ENCODE data around the gene OXER1. TPM values are rescaled to one million over a fixed set of nuclear protein-coding genes. Genes with fewer than 3 reads are reported as not detected.

Gene OXER1
- total and polyA plus RNA-seq, 2 donors, result 0.57 to 3.4 TPM

GRCh38 chr2:42777883-42778805, 14.2 kb upstream of the OXER1 start:
- no peak overlapping the region for H3K4me3 ChIP-seq (ENCODE audit: low read length in 2 of 2)
- no peak for DNase-seq (ENCODE audit: low read depth in 6 of 9, low spot score in 9 of 9)
- no peaks in the 10 kb centered on the region for H3K4me1 ChIP-seq (ENCODE audit: control insufficient read depth in 2 of 2, insufficient read depth in 2 of 2, low read length in 2 of 2)
- H3K27ac ChIP-seq (ENCODE audit: low read depth in 1 of 2, low read length in 1 of 2), result no peak overlapping the region
- WGBS, result over 99% methylated on average over 3 of the region's 3 CpGs
- H3K9me3 ChIP-seq (ENCODE audit: control insufficient read depth in 2 of 2, insufficient read depth in 1 of 2, low read length in 1 of 2), result peaks cover 0 to 22% of the 10 kb centered on the region in 2 donors
- no peaks in the 10 kb centered on the region for H3K27me3 ChIP-seq (ENCODE audit: control insufficient read depth in 2 of 2, insufficient read depth in 1 of 2, low read length in 1 of 2)
- no peaks in the 10 kb centered on the region for H3K36me3 ChIP-seq (ENCODE audit: control insufficient read depth in 2 of 2, insufficient read depth in 2 of 2, low read length in 1 of 2)

GRCh38 chr2:42775810-42776209, 11.9 kb upstream of the OXER1 start:
- Histone ChIP-seq H3K27ac (ENCODE audit: low read depth in 1 of 2, low read length in 1 of 2) (no peak overlapping the region), H3K4me1 (ENCODE audit: control insufficient read depth in 2 of 2, insufficient read depth in 2 of 2, low read length in 2 of 2) (no peaks in the 10 kb centered on the region), H3K4me3 (ENCODE audit: low read length in 2 of 2) (no peak overlapping the region), H3K27me3 (ENCODE audit: control insufficient read depth in 2 of 2, insufficient read depth in 1 of 2, low read length in 1 of 2) (no peaks in the 10 kb centered on the region), H3K9me3 (ENCODE audit: control insufficient read depth in 2 of 2, insufficient read depth in 1 of 2, low read length in 1 of 2) (peaks cover 0 to 22% of the 10 kb centered on the region in 2 donors), H3K36me3 (ENCODE audit: control insufficient read depth in 2 of 2, insufficient read depth in 2 of 2, low read length in 1 of 2) (no peaks in the 10 kb centered on the region)
- 8% methylated on average over 3 of the region's 3 CpGs for WGBS
- no peak for DNase-seq (ENCODE audit: low read depth in 6 of 9, low spot score in 9 of 9)

GRCh38 chr2:42775186-42775585, 11.3 kb upstream of the OXER1 start:
- Histone ChIP-seq H3K9me3 (ENCODE audit: control insufficient read depth in 2 of 2, insufficient read depth in 1 of 2, low read length in 1 of 2) (peaks cover 0 to 20% of the 10 kb centered on the region in 2 donors), H3K4me3 (ENCODE audit: low read length in 2 of 2) (no peak overlapping the region), H3K27me3 (ENCODE audit: control insufficient read depth in 2 of 2, insufficient read depth in 1 of 2, low read length in 1 of 2) (no peaks in the 10 kb centered on the region), H3K36me3 (ENCODE audit: control insufficient read depth in 2 of 2, insufficient read depth in 2 of 2, low read length in 1 of 2) (no peaks in the 10 kb centered on the region), H3K27ac (ENCODE audit: low read depth in 1 of 2, low read length in 1 of 2) (no peak overlapping the region), H3K4me1 (ENCODE audit: control insufficient read depth in 2 of 2, insufficient read depth in 2 of 2, low read length in 2 of 2) (no peaks in the 10 kb centered on the region)
- 57% methylated on average over 2 of the region's 2 CpGs for WGBS
- DNase-seq (ENCODE audit: low read depth in 6 of 9, low spot score in 9 of 9), result no peak

- no peaks in the 10 kb centered on the region for H3K4me1 ChIP-seq (ENCODE audit: control insufficient read depth in 2 of 2, insufficient read depth in 2 of 2, low read length in 2 of 2)
- WGBS, result 97% methylated on average over 5 of the region's 5 CpGs
- peaks cover 0 to under 1% of the 10 kb centered on the region in 2 donors for H3K9me3 ChIP-seq (ENCODE audit: control insufficient read depth in 2 of 2, insufficient read depth in 1 of 2, low read length in 1 of 2)
- H3K4me3 ChIP-seq (ENCODE audit: low read length in 2 of 2), result no peak overlapping the region
- H3K27ac ChIP-seq (ENCODE audit: low read depth in 1 of 2, low read length in 1 of 2), result no peak overlapping the region
- DNase-seq (ENCODE audit: low read depth in 6 of 9, low spot score in 9 of 9), result no peak
- H3K36me3 ChIP-seq (ENCODE audit: control insufficient read depth in 2 of 2, insufficient read depth in 2 of 2, low read length in 1 of 2), result peaks cover 3 to 4% of the 10 kb centered on the region in 2 donors
- H3K27me3 ChIP-seq (ENCODE audit: control insufficient read depth in 2 of 2, insufficient read depth in 1 of 2, low read length in 1 of 2), result no peaks in the 10 kb centered on the region
These were observed 7.7 kb upstream of the OXER1 start for GRCh38 chr2:42771546-42772153.

GRCh38 chr2:42770288-42771131, 6.6 kb upstream of the OXER1 start:
- peaks cover 3 to 4% of the 10 kb centered on the region in 2 donors for H3K36me3 ChIP-seq (ENCODE audit: control insufficient read depth in 2 of 2, insufficient read depth in 2 of 2, low read length in 1 of 2)
- no peak overlapping the region for H3K4me3 ChIP-seq (ENCODE audit: low read length in 2 of 2)
- DNase-seq (ENCODE audit: low read depth in 6 of 9, low spot score in 9 of 9), result no peak
- no peaks in the 10 kb centered on the region for H3K9me3 ChIP-seq (ENCODE audit: control insufficient read depth in 2 of 2, insufficient read depth in 1 of 2, low read length in 1 of 2)
- 96% methylated on average over 19 of the region's 19 CpGs for WGBS
- H3K27me3 ChIP-seq (ENCODE audit: control insufficient read depth in 2 of 2, insufficient read depth in 1 of 2, low read length in 1 of 2), result no peaks in the 10 kb centered on the region
- H3K4me1 ChIP-seq (ENCODE audit: control insufficient read depth in 2 of 2, insufficient read depth in 2 of 2, low read length in 2 of 2), result no peaks in the 10 kb centered on the region
- no peak overlapping the region for H3K27ac ChIP-seq (ENCODE audit: low read depth in 1 of 2, low read length in 1 of 2)

- Histone ChIP-seq H3K27me3 (ENCODE audit: control insufficient read depth in 2 of 2, insufficient read depth in 1 of 2, low read length in 1 of 2) (no peaks in the 10 kb centered on the region), H3K27ac (ENCODE audit: low read depth in 1 of 2, low read length in 1 of 2) (no peak overlapping the region), H3K4me3 (ENCODE audit: low read length in 2 of 2) (no peak overlapping the region), H3K36me3 (ENCODE audit: control insufficient read depth in 2 of 2, insufficient read depth in 2 of 2, low read length in 1 of 2) (peaks cover 3 to 8% of the 10 kb centered on the region in 2 donors), H3K9me3 (ENCODE audit: control insufficient read depth in 2 of 2, insufficient read depth in 1 of 2, low read length in 1 of 2) (no peaks in the 10 kb centered on the region), H3K4me1 (ENCODE audit: control insufficient read depth in 2 of 2, insufficient read depth in 2 of 2, low read length in 2 of 2) (no peaks in the 10 kb centered on the region)
- 97% methylated on average over 10 of the region's 10 CpGs for WGBS
- no peak for DNase-seq (ENCODE audit: low read depth in 6 of 9, low spot score in 9 of 9)
These were observed 5.8 kb upstream of the OXER1 start for GRCh38 chr2:42769583-42770287.

GRCh38 chr2:42768706-42769256, 4.8 kb upstream of the OXER1 start:
- WGBS, result 64% methylated on average over 3 of the region's 3 CpGs
- no peak for DNase-seq (ENCODE audit: low read depth in 6 of 9, low spot score in 9 of 9)
- Histone ChIP-seq H3K36me3 (ENCODE audit: control insufficient read depth in 2 of 2, insufficient read depth in 2 of 2, low read length in 1 of 2) (peaks cover 8 to 16% of the 10 kb centered on the region in 2 donors), H3K27me3 (ENCODE audit: control insufficient read depth in 2 of 2, insufficient read depth in 1 of 2, low read length in 1 of 2) (no peaks in the 10 kb centered on the region), H3K9me3 (ENCODE audit: control insufficient read depth in 2 of 2, insufficient read depth in 1 of 2, low read length in 1 of 2) (peaks cover 0 to under 1% of the 10 kb centered on the region in 2 donors), H3K4me1 (ENCODE audit: control insufficient read depth in 2 of 2, insufficient read depth in 2 of 2, low read length in 2 of 2) (no peaks in the 10 kb centered on the region), H3K4me3 (ENCODE audit: low read length in 2 of 2) (no peak overlapping the region), H3K27ac (ENCODE audit: low read depth in 1 of 2, low read length in 1 of 2) (no peak overlapping the region)

- Histone ChIP-seq H3K9me3 (ENCODE audit: control insufficient read depth in 2 of 2, insufficient read depth in 1 of 2, low read length in 1 of 2) (peaks cover 0 to 1% of the 10 kb centered on the region in 2 donors), H3K4me1 (ENCODE audit: control insufficient read depth in 2 of 2, insufficient read depth in 2 of 2, low read length in 2 of 2) (no peaks in the 10 kb centered on the region), H3K36me3 (ENCODE audit: control insufficient read depth in 2 of 2, insufficient read depth in 2 of 2, low read length in 1 of 2) (peaks cover 9 to 23% of the 10 kb centered on the region in 2 donors), H3K4me3 (ENCODE audit: low read length in 2 of 2) (no peak overlapping the region), H3K27me3 (ENCODE audit: control insufficient read depth in 2 of 2, insufficient read depth in 1 of 2, low read length in 1 of 2) (no peaks in the 10 kb centered on the region), H3K27ac (ENCODE audit: low read depth in 1 of 2, low read length in 1 of 2) (no peak overlapping the region)
- DNase-seq (ENCODE audit: low read depth in 6 of 9, low spot score in 9 of 9), result no peak
- WGBS, result 97% methylated on average over 14 of the region's 14 CpGs
These were observed 4.2 kb upstream of the OXER1 start for GRCh38 chr2:42767899-42768705.
